Measurements from ENCODE around the gene C21orf58. TPM values are rescaled to one million over a fixed set of nuclear protein-coding genes. Genes with fewer than 3 reads are reported as not detected.

Gene C21orf58
- polyA plus RNA-seq, 3 donors = 0.15 to 0.73 (median 0.21) TPM

GRCh38 chr21:46266946-46267345 is 56.7 kb downstream of the C21orf58 start:
- Histone ChIP-seq H2AFZ (ENCODE audit: insufficient read depth, low read depth, low read length, poor library complexity, severe bottlenecking) (no peak overlapping the region), H3K4me3 (replicated peaks in 1 of 3; ENCODE audit: low read depth in 2 of 3, low read length in 3 of 3) (no peak overlapping the region), H3K27me3 (ENCODE audit: control insufficient read depth in 2 of 2, insufficient read depth in 2 of 2, low read length in 2 of 2) (no peaks in the 10 kb centered on the region), H3K4me1 (ENCODE audit: control insufficient read depth in 1 of 2, insufficient read depth in 2 of 2, low read length in 2 of 2) (no peaks in the 10 kb centered on the region), H3K9me3 (replicated peaks in 1 of 2; ENCODE audit: control insufficient read depth in 1 of 2, insufficient read depth in 1 of 2, low read length in 2 of 2) (no peaks in the 10 kb centered on the region), H3K27ac (ENCODE audit: low read depth in 1 of 2, low read length in 2 of 2) (no peak overlapping the region), H3K9ac (ENCODE audit: insufficient read depth, low read length, poor library complexity, severe bottlenecking) (no peak overlapping the region), H3K36me3 (replicated peaks in 1 of 2; ENCODE audit: control insufficient read depth in 1 of 2, insufficient read depth in 2 of 2, low read length in 2 of 2) (peaks cover 80 to 96% of the 10 kb centered on the region in 2 donors), H3K79me2 (ENCODE audit: insufficient read depth, low read length) (no peaks in the 10 kb centered on the region), H4K20me1 (ENCODE audit: insufficient read depth, low read length) (peaks cover 15% of the 10 kb centered on the region), H3K4me2 (replicated peaks; ENCODE audit: extremely low read depth, low read length, poor library complexity, severe bottlenecking) (no peak overlapping the region)
- Mint-ChIP-seq H3K27ac (peak overlapping the region in 1 of 7 donors; percentile 38), H3K4me3 (no peak overlapping the region), H3K27me3 (ENCODE audit: low read depth in 3 of 3) (no peaks in the 10 kb centered on the region), H3K36me3 (peaks cover 80 to 99% of the 10 kb centered on the region in 2 donors), H3K9me3 (peaks cover 0 to 2% (median 0%) of the 10 kb centered on the region in 7 donors), H3K4me1 (no peaks in the 10 kb centered on the region)
- 99% methylated on average over 19 of the region's 19 CpGs for WGBS (ENCODE audit: insufficient coverage)
- no peak for DNase-seq
- intact Hi-C loops (cut with micrococcal nuclease) = no loop called here
- TF ChIP-seq CTCF (IDR thresholded peaks at IDR 0.05) = no peak

GRCh38 chr21:46265736-46266525 is 57.7 kb downstream of the C21orf58 start:
- H3K9me3 Mint-ChIP-seq = peaks cover 0 to 4% (median 0%) of the 10 kb centered on the region in 7 donors
- no peak for DNase-seq
- no peaks in the 10 kb centered on the region for H3K9me3 ChIP-seq (replicated peaks in 1 of 2; ENCODE audit: control insufficient read depth in 1 of 2, insufficient read depth in 1 of 2, low read length in 2 of 2)
- no peak for TF ChIP-seq CTCF (IDR thresholded peaks at IDR 0.05)
- no peaks in the 10 kb centered on the region for H3K27me3 ChIP-seq (ENCODE audit: control insufficient read depth in 2 of 2, insufficient read depth in 2 of 2, low read length in 2 of 2)
- intact Hi-C loops (cut with micrococcal nuclease) = no loop called here
- no peak overlapping the region for H3K4me3 Mint-ChIP-seq
- no peak overlapping the region for H3K4me3 ChIP-seq (replicated peaks in 1 of 3; ENCODE audit: low read depth in 2 of 3, low read length in 3 of 3)
- H2AFZ ChIP-seq (ENCODE audit: insufficient read depth, low read depth, low read length, poor library complexity, severe bottlenecking) = no peak overlapping the region
- H3K27ac ChIP-seq (ENCODE audit: low read depth in 1 of 2, low read length in 2 of 2) = no peak overlapping the region
- H3K79me2 ChIP-seq (ENCODE audit: insufficient read depth, low read length) = no peaks in the 10 kb centered on the region
- H3K4me1 Mint-ChIP-seq = no peaks in the 10 kb centered on the region
- no peak overlapping the region for H3K4me2 ChIP-seq (replicated peaks; ENCODE audit: extremely low read depth, low read length, poor library complexity, severe bottlenecking)
- H3K36me3 Mint-ChIP-seq = peaks cover 78 to 99% of the 10 kb centered on the region in 2 donors
- H4K20me1 ChIP-seq (ENCODE audit: insufficient read depth, low read length) = peaks cover 19% of the 10 kb centered on the region
- no peaks in the 10 kb centered on the region for H3K4me1 ChIP-seq (ENCODE audit: control insufficient read depth in 1 of 2, insufficient read depth in 2 of 2, low read length in 2 of 2)
- no peaks in the 10 kb centered on the region for H3K27me3 Mint-ChIP-seq (ENCODE audit: low read depth in 3 of 3)
- H3K27ac Mint-ChIP-seq = peak overlapping the region in 1 of 7 donors; percentile 10
- H3K9ac ChIP-seq (ENCODE audit: insufficient read depth, low read length, poor library complexity, severe bottlenecking) = no peak overlapping the region
- 95% methylated on average over 21 of the region's 26 CpGs for WGBS (ENCODE audit: insufficient coverage)
- peaks cover 79 to 96% of the 10 kb centered on the region in 2 donors for H3K36me3 ChIP-seq (replicated peaks in 1 of 2; ENCODE audit: control insufficient read depth in 1 of 2, insufficient read depth in 2 of 2, low read length in 2 of 2)
